Kidney (tissue), 14 donors: ENCODE results near the gene PLEKHH2. TPM values are rescaled to one million over a fixed set of nuclear protein-coding genes. Genes with fewer than 3 reads are reported as not detected.

Source experiments
- DNase-seq, 5 donors: peaks; one replicate each; pipeline ENCODE4 v3.0.0-alpha.2; 2013 to 2020
- FAIRE-seq: peaks from 2 replicates; lab custom pipeline; 2012; peaks lifted over from hg19 to GRCh38; lab: Jason Lieb, UNC
- H3K27ac ChIP-seq, 2 donors: one replicate each; pipeline ENCODE4 v1.7.0; 2013; ENCODE audit warnings: low read depth in 2 of 2, low read length in 2 of 2, inconsistent platforms in 1 of 2
- H3K27me3 ChIP-seq: one replicate; pipeline ENCODE4 v1.7.1; 2013; ENCODE audit warnings: low read length, inconsistent platforms; ENCODE audit not compliant: control insufficient read depth, insufficient read depth
- H3K36me3 ChIP-seq, 3 donors: one replicate each; pipeline versions ENCODE4 v1.7.0 to v1.7.1; 2013; ENCODE audit warnings: low read length in 3 of 3, control low read depth in 1 of 3, inconsistent platforms in 1 of 3; ENCODE audit not compliant: insufficient read depth in 3 of 3, control insufficient read depth in 2 of 3
- H3K4me1 ChIP-seq, 3 donors: one replicate each; pipeline versions ENCODE4 v1.7.0 to v1.7.1; 2013; ENCODE audit warnings: low read length in 3 of 3, inconsistent platforms in 1 of 3, low read depth in 1 of 3; ENCODE audit not compliant: control insufficient read depth in 2 of 3, insufficient read depth in 2 of 3
- H3K4me3 ChIP-seq, 3 donors: one replicate each; pipeline versions ENCODE4 v1.7.0 to v1.8.1; 2013; ENCODE audit warnings: low read length in 3 of 3, control low read depth in 1 of 3, inconsistent platforms in 1 of 3
- H3K9ac ChIP-seq, 3 donors: one replicate each; pipeline versions ENCODE4 v1.7.0 to v1.7.1; 2013; ENCODE audit warnings: low read length in 3 of 3, control low read depth in 1 of 3, inconsistent platforms in 1 of 3
- H3K9me3 ChIP-seq, 3 donors: one replicate each; pipeline versions ENCODE4 v1.7.0 to v1.7.1; 2013; ENCODE audit warnings: low read length in 3 of 3, control low read depth in 1 of 3, inconsistent platforms in 1 of 3; ENCODE audit not compliant: control insufficient read depth in 2 of 3, insufficient read depth in 1 of 3
- intact Hi-C: fragments of 100-400 bp; cut with DNase I; formaldehyde crosslinking; loops from one replicate; pipeline ENCODE4 v1.11.1; 2022
- polyA plus RNA-seq: library from polyadenylated mRNA; stranded (reverse); fragments of 350-450 nt; fragmentation: Illumina TruSeq; extraction: RNeasy Lipid Tissue Mini Kit (QIAGEN cat#74804); gene quantifications from one replicate; pipeline ENCODE4 v1.2.3, GENCODE V29; 2014; ENCODE audit warnings: low read depth, low replicate concordance; ENCODE audit not compliant: insufficient read depth
- total RNA-seq: library from RNA; stranded (reverse); fragmentation: NEBNext Ultra II Directional; extraction: Animal tissue kit (Norgen Biotek cat#: 25700); gene quantifications from one replicate; pipeline ENCODE4 v1.2.1, GENCODE V29; 2021
- TF ChIP-seq, protein P1 (sequence below): IDR thresholded peaks from 3 replicates; pipeline ENCODE4 v1.5.1; 2012; ENCODE audit warnings: mild to moderate bottlenecking, moderate library complexity, borderline replicate concordance; ENCODE audit not compliant: insufficient read depth; ENCODE audit errors: extremely low read depth
- donor health status: control.
- donor health status: control.
- donor health status: control.
- donor health status: control.
- donor health status: control.
- donor health status: DM: yes; HTN: yes; CAD: no.
- donor health status: Normal renal cell carcinoma (clear cell type).

PLEKHH2 gene
- total and polyA plus RNA-seq, 2 donors from 2014 or later, result 4.3 to 25.0 TPM

- DNase-seq, result no peak
- TF ChIP-seq, protein P1, sequence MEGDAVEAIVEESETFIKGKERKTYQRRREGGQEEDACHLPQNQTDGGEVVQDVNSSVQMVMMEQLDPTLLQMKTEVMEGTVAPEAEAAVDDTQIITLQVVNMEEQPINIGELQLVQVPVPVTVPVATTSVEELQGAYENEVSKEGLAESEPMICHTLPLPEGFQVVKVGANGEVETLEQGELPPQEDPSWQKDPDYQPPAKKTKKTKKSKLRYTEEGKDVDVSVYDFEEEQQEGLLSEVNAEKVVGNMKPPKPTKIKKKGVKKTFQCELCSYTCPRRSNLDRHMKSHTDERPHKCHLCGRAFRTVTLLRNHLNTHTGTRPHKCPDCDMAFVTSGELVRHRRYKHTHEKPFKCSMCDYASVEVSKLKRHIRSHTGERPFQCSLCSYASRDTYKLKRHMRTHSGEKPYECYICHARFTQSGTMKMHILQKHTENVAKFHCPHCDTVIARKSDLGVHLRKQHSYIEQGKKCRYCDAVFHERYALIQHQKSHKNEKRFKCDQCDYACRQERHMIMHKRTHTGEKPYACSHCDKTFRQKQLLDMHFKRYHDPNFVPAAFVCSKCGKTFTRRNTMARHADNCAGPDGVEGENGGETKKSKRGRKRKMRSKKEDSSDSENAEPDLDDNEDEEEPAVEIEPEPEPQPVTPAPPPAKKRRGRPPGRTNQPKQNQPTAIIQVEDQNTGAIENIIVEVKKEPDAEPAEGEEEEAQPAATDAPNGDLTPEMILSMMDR, result no peak
- H3K4me3 ChIP-seq, result no peak overlapping the region
- intact Hi-C loops, result no loop called here
- peaks cover 0 to 9% (median 0%) of the 10 kb centered on the region in 3 donors for H3K36me3 ChIP-seq
- peaks cover 0 to 5% (median 5%) of the 10 kb centered on the region in 3 donors for H3K4me1 ChIP-seq
- H3K9me3 ChIP-seq, result no peaks in the 10 kb centered on the region
- no peak for FAIRE-seq
- H3K27ac ChIP-seq, result no peak overlapping the region
- H3K27me3 ChIP-seq, result no peaks in the 10 kb centered on the region
- no peak overlapping the region for H3K9ac ChIP-seq
These were observed 159.1 kb downstream of the PLEKHH2 start for GRCh38 chr2:43796206-43796605.

DNA sequence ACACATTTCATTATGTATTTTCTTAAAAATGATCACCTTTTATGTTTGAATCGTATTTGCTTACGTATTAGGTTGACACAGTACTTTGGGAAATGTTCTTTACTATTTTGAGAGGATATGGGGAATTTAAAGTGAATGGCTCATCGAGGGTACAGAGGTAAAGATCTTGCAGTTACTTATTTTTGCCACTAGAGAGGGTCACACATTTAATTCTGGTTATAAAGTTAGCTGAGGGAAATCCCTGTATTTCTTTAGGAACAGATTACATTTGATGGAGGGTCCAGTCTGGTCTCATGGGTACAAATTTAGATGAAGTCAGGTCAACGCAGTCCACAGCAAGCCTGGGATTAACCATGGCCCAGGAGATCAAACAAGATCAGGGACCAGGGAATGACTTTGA is 161.2 kb downstream of the PLEKHH2 start:
- H3K36me3 ChIP-seq, result peaks cover 0 to 9% (median 0%) of the 10 kb centered on the region in 3 donors
- H3K4me3 ChIP-seq, result no peak overlapping the region
- TF ChIP-seq, protein P1, result no peak
- H3K9ac ChIP-seq, result no peak overlapping the region
- no peaks in the 10 kb centered on the region for H3K4me1 ChIP-seq
- DNase-seq, result no peak
- H3K27ac ChIP-seq, result no peak overlapping the region
- no peaks in the 10 kb centered on the region for H3K27me3 ChIP-seq
- no peaks in the 10 kb centered on the region for H3K9me3 ChIP-seq
- FAIRE-seq, result no peak
- intact Hi-C loops, result no loop called here

DNA sequence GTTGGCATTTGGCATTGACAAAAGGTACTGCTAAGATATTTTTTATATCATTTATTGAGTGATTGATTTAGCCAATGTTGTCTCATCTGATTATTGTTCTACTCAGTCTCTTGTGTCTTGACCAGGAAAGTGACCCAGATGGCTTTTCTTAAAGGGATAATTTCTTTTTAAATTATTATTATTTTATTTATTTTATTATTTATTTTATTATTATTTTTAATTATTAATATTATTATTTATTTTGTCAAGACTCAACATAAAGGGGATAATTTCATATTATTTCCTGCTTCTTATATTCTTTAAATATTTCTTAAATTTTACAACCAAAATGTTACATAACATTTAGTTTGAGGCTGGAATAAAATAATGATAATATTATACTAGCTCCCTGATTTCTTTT is 163.8 kb downstream of the PLEKHH2 start:
- Histone ChIP-seq H3K4me3 (no peak overlapping the region), H3K4me1 (no peaks in the 10 kb centered on the region), H3K9ac (no peak overlapping the region), H3K36me3 (peaks cover 0 to 8% (median 5%) of the 10 kb centered on the region in 3 donors), H3K9me3 (no peaks in the 10 kb centered on the region), H3K27ac (no peak overlapping the region), H3K27me3 (no peaks in the 10 kb centered on the region)
- TF ChIP-seq, protein P1, result no peak
- FAIRE-seq (peak; percentile 54), DNase-seq (no peak)
- intact Hi-C loops, result no loop called here

- Histone ChIP-seq H3K36me3 (peaks cover 0 to 5% (median 5%) of the 10 kb centered on the region in 3 donors), H3K27me3 (no peaks in the 10 kb centered on the region), H3K4me1 (no peaks in the 10 kb centered on the region), H3K4me3 (no peak overlapping the region), H3K9ac (no peak overlapping the region), H3K27ac (no peak overlapping the region), H3K9me3 (no peaks in the 10 kb centered on the region)
- FAIRE-seq (no peak), DNase-seq (no peak)
- TF ChIP-seq, protein P1, result no peak
- intact Hi-C loops, result no loop called here
These were observed 165.1 kb downstream of the PLEKHH2 start for GRCh38 chr2:43802135-43802534.
